SH-SY5Y (cell line): ENCODE results near the gene TIAL1.

Experiments used
- GATA2 ChIP-seq: IDR thresholded peaks from 2 replicates; pipeline ENCODE4 v1.6.1; 2011; ENCODE audit warnings: mild to moderate bottlenecking, low read depth, low read length
- GATA3 ChIP-seq: IDR thresholded peaks from 2 replicates; pipeline ENCODE4 v1.6.1; 2011; ENCODE audit warnings: low read depth, mild to moderate bottlenecking, low read length, moderate library complexity

DNA sequence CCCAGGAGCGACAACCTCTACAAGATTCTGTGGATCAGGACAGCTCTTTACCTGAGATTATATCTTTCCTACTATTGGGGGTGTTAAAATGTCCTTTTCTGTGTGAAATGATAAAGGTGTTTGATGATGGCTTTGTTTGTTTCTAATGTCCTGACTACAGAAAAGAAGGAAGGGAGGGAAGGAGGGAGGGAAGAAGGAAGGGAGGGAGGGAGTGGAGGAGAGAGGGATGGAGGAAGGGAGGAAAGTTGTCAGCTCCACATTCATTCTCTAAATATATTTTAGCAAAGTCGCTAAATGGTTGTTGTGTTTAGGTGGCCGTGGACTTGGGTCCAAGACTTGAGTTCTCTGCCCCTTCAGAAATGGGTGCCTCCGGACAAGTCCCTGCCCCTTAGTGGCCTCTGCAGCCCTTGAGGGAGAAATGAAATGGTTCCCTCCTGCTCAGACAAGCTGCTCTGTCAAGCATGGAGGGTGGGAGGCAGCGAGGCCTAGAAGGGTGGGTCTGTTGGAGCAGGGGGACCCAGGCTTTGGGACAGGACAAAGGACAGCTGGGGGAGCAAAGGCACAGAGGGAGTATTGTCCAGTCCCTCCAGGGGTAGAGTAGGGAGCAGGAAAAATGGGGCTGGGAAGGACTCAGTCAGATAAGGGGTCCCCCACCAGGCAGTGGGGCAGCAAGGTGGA is 58.7 kb downstream of the TIAL1 start:
- TF ChIP-seq GATA2 (no peak), GATA3 (no peak)
